Activated CD8-positive, alpha-beta memory T cell treated with anti-CD3 and anti-CD28 coated beads, Interleukin-2, amount 50 U/mL, for 24 hours (primary cell): ENCODE data around the gene TMTC4.
"Not testable (repeated sequence)": the region's sequence is repeated elsewhere in the genome, so short reads cannot be mapped to it uniquely, and the experiment has no call there.

ENCODE experiments used
- DNase-seq: peaks from one replicate; pipeline ENCODE4 v3.0.0-alpha.2; 2020; ENCODE audit errors: extremely low read depth

TMTC4 gene

DNA sequence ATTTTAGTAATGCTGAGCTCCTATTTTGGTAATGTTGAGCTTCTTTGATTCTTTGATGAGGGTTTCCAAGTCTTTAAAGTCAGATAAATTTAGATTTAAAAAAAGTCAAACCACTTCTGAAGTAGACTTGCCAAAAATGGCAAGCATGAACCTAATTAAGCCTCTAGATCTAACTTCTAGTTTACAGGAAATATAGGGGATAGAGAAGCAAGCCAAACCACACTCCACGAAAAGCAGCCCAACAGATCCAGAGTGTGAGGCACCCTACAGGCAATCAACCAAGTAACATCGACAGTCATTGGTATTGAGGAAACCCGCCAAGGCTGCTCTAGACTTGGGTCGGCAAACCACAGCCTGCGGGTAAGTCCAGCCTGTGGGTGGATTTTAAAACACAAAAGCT lies 89.7 kb downstream of the TMTC4 start:
- DNase-seq: no peak

DNA sequence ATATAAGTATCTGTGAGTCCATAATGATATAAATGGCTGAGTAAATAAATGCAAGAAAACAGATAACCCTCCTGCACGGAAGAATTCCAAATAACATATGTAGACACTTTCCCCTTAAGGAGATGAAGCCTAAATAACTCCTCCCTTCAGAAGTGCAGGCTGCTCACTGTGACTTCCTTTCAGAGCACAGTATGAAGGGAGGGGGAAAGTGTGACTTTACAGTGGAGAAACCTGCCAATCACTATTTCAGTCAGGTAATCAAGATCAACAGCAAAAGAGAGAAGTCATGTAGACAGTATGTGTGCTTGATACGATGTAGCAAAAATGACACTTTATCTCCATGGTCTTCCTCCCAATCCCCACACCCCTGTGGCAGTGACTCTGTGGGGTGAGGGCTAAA lies 93.1 kb downstream of the TMTC4 start:
- DNase-seq: no peak

DNA sequence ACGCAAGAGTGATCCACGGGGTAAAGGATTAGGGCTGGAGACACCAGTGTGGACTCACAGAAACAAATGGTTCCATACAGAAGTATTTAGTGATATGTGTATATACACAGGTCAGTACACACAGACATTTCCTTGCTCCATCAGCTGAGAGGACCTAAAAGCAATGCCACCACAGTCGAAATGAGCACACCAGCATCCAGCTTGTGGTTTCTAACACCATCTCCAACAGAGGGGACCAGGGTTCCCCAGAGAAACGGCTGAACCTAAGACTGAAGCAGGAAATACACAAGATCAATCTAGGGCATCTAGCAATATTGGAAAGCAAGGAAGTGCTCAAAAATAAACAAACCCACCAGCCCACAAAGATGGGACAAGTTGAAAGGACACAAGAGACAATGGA lies 93.6 kb downstream of the TMTC4 start:
- no peak for DNase-seq

DNA sequence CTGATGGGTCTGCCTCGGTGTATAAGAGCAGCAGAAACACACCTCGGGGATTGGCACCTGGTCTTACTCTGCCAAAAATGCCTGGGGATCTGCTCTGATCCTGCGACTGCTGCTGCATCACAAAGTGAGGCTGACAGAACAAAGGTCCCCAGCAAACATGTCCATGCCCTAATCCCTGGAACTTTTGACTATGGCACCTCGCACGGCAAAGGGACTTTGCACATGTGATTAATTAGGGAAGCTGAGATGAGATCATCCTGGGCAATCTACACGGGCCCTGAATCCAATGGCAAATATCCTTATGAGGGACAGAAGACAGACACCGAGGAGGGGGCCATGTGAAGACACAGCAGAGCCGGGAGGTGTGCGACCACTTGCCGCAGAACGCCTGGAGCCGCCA lies 94.5 kb downstream of the TMTC4 start:
- DNase-seq: no peak

DNA sequence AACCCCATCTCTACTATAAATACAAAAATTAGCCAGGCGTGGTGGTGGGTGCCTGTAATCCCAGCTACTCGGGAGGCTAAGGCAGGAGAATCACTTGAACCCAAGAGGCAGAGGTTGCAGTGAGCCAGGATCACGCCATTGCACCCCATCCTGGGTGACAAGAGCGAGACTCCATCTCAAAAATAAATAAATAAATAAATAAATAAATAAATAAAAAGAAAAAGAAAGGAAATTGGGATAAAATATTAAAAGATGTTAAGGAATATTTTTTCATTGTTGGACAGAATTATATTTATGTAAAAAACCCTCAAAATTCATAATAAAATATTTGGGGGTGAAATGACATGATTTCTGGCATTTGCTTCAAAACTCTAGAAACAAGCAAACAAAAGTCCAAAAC lies 97.4 kb downstream of the TMTC4 start:
- not testable (repeated sequence) for DNase-seq

DNA sequence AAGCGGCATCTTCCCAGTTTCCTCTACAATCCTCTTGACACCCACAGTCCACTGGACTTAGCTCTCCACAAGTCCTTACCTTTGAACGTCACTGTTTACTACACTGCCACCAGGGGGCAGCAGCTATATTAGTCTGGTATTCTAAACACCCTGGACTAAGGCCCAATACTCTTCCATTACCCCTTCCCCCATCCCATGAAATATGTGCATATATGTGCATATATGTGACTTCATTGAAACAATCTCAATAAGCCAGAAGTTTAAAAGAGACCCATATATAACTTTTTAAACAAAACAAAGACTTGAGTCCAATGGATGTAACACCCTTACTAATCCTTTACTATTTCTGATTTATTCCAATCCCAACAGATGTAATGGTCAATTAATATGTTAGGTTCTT lies 101.5 kb downstream of the TMTC4 start:
- peak; percentile 51 for DNase-seq

DNA sequence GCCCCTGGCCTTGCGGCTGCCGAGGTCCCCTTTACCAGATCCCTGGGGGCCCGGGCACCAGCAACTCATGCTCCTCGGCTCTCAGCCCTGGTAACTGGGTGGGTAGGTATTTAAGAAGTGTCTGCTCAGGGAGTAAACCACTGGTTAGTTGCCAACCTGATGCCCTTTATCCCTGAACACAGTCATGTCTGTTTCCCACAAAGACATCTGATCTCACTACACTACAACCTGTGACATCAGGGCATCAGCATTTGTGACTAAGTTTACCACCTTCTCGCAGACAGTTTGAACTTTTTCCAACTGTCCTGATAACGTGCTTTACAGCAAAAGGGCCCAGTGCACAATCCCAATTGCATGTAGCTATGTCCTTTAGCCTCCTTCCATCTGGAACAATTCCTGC lies 108.1 kb downstream of the TMTC4 start:
- no peak for DNase-seq

DNA sequence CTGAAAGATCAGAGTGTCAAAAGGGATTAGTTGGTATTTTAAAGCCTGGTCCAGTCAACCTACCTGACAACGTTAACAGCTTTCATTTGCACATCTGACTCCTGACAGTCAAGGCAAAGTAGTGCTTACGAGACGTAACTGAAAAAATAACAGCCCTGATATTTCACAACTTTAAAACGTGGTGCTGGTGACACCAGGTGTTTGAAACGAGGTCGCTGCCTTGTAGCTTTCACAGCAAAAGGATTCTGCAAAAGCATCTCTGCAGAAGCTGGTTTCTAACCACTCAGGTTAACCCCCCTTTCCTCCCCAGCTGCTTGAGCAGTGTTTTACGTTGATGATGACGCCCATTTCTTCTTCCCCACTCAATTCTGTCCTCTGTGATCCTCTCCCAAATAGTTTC lies 109.3 kb downstream of the TMTC4 start:
- DNase-seq: no peak

DNA sequence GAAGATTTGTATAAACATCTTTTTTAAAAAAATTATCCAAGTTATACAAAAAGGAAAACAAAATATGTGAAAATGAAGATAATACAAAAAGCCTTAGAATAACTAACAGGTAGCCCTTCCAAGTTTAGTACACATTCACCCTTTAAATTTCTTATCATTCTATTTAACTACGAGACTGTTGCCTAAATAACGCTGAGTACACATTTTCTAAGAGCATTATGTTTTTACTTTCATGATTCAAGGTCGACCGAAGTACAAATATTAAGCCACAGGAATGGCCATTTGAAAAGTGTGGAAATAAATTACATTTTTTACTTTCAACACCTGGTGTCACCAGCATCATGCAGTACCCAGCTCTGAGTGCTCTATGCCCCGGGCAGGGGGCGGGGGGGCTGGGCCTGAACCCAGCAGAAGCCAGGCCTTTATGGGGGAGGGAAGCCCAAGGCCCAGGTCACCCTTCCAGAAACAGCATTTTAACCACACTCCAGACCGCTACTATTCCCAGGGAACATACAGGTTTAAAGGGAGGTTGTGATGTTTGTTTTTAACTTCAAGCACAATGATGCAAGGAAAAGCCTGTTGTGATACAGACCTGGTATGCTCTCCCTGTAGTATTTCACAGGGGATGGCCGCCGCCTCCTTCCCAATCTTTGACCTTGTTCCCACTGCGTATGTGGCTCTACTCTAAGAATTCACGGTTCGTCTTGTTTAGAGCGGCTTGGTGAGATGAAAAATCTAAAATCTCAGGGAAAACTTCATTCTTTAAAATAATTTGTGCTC lies 110.0 kb downstream of the TMTC4 start:
- DNase-seq: no peak

DNA sequence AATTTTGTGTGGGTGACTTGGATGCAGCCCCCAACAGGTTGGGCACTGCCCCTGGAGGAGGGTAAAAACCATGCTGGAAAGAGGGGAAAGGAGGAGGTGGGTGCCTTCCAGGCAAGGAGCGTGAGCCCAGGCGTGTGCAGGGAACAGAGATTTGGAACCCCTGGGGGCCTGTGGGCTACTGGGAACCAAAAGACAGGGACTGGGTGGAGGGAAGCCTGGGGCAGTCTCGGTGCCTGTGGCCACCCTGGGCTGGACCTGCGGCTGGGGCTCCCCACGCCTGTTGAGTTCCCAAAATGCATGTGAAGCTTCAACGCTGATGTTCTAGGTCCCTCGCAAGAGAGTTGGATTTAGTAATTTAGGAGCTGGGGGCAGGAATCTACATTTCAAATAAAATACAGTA lies 110.8 kb downstream of the TMTC4 start:
- no peak for DNase-seq

DNA sequence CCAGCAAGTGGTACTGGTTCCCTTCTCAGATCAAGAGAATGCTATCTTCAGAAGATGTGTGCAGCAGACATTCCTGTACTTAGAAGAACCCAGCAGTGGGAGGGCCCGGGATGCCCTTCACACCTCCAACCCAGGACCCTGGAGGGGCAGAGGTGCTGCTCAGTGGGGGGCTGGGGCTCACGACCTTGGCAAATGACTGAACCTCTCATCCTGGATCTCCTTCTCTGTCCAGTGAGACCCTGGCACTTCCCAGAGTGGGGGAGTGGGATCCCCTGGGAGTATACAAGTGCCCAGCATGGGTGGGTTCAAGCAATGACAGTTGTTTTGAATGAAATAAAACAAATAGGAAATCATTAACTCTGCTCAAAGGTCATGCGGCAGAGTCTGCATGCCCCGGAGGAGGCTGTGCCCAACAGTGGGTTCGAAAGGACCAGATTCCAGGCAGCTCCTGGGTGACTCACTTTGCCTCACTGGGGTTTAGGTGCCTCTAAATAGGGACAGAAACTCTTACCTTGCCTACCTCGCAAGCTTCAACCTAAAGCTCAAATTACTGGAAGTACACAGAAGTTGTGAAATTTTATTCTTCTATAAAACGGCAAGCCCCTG lies 112.9 kb downstream of the TMTC4 start:
- no peak for DNase-seq

DNA sequence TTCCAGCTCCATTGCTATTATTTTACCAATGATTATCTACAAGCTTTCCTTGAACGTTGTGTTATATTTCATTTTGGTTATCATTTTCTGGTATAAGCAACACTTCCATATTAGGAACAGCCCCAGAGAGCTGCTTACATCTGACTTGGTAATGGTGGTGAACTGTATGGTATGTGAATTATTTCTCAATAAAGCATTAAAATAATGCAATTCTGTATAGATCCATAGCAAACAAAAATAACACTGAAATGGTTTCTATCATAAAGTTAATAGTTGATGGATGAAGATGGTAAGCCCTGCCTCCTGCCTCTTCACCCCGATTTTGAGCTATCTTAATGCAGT lies 113.5 kb downstream of the TMTC4 start:
- DNase-seq: no peak

DNA sequence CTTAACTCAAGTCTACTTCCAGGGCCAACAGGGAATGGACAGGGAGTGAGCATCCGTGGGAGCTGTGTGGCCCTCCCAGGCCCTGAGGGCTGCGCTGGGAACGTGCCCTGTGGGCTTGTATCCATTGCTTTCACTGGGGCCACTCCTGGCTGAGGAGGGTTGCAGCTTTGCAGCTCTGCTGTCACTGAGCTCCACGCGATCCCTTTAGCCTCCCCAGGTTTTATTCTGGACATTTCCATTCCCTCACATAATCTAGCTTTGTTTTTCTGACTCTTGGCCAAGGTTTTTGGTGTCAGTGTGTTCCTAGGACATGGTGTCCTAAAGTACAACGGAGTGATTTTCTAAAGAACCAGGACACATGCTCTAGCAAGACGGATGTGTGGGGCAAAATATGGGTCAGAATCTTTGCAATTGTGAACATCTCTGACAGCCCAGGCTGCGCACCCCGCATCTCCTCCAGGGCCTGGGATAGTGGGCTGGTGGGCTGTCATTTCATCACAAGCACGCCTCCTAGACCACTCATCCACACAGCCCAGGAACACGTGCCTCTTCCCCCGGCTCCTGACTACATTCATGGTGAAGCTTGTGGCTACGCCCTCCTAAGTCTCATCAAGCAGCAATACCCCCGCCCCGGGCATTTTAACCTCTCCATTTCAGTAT lies 114.0 kb downstream of the TMTC4 start:
- no peak for DNase-seq

DNA sequence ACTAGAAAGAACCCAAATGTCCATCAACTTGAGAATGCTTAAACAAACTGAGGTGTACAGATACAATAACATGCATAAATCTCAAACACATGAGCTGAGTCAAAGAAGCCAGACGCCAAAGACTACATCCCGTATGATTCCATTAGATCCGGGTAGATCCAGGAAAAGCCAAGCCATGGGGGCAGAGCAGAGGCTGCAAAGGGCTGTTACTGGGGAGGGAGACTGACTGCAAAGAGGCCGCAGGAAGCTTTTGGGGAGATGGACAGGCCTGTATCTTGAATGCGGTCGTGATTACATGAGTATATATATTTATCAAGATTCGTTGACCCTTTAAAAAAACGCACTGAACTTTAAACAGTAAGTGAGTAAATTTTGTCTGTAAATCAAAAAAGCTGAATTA lies 114.7 kb downstream of the TMTC4 start:
- no peak for DNase-seq
